ENCODE data around the gene NECAB2.
"Not testable (repeated sequence)": the region's sequence is repeated elsewhere in the genome, so short reads cannot be mapped to it uniquely, and the experiment has no call there.

The NECAB2 gene

GRCh38 chr16:83937922-83938885 is 29.8 kb upstream of the NECAB2 start:
- TF ChIP-seq, protein P1, sequence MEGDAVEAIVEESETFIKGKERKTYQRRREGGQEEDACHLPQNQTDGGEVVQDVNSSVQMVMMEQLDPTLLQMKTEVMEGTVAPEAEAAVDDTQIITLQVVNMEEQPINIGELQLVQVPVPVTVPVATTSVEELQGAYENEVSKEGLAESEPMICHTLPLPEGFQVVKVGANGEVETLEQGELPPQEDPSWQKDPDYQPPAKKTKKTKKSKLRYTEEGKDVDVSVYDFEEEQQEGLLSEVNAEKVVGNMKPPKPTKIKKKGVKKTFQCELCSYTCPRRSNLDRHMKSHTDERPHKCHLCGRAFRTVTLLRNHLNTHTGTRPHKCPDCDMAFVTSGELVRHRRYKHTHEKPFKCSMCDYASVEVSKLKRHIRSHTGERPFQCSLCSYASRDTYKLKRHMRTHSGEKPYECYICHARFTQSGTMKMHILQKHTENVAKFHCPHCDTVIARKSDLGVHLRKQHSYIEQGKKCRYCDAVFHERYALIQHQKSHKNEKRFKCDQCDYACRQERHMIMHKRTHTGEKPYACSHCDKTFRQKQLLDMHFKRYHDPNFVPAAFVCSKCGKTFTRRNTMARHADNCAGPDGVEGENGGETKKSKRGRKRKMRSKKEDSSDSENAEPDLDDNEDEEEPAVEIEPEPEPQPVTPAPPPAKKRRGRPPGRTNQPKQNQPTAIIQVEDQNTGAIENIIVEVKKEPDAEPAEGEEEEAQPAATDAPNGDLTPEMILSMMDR (IDR thresholded peaks at IDR 0.05): no peak
- Histone ChIP-seq H3K4me1 (no peaks in the 10 kb centered on the region), H3K9me3 (no peaks in the 10 kb centered on the region), H3K36me3 (peaks cover 0 to 3% (median 0%) of the 10 kb centered on the region in 3 donors), H3K4me3 (no peak overlapping the region), H3K27ac (no peak overlapping the region), H3K27me3 (no peaks in the 10 kb centered on the region)
- no peak for DNase-seq
- intact Hi-C loops (cut with DNase I; ENCODE audit: low total_unique reads): no loop called here

DNA sequence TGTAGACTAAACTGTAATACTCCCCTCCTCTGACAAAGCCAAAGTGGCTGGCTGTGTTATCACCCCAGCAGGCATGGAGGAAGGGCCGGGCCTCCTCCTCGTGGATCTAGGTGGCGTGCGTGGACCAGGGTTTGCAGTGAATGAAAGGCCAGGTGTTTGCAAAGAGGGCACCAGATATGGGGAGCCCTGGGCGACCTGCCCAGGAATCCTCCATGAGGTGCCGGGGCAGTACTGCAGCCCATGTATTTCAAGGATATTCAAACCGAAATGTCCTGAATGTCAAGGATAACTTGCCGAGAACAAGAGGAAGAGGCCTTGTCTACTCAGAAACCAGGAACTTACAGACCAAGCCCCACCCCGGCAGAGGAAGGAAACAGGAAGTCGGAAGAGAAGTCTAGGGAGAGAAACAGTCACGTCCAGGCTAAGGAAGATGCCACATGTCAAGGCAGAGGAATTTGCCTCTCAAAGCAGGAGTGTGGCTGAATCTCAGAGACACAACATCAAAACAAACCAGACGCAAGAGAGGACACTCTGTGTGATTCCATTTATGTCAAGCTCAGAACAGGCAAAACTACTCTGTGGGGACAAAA is 28.7 kb upstream of the NECAB2 start:
- H3K4me3 ChIP-seq: no peak overlapping the region
- H3K27ac ChIP-seq: no peak overlapping the region
- H3K9me3 ChIP-seq: no peaks in the 10 kb centered on the region
- H3K27me3 ChIP-seq: no peaks in the 10 kb centered on the region
- DNase-seq: peak in 1 of 2 donors; percentile 53
- TF ChIP-seq, protein P1 (IDR thresholded peaks at IDR 0.05): no peak
- peaks cover 0 to 3% (median 0%) of the 10 kb centered on the region in 3 donors for H3K36me3 ChIP-seq
- intact Hi-C loops (cut with DNase I; ENCODE audit: low total_unique reads): no loop called here
- no peaks in the 10 kb centered on the region for H3K4me1 ChIP-seq

GRCh38 chr16:83940119-83940518 is 27.9 kb upstream of the NECAB2 start:
- Histone ChIP-seq H3K4me3 (no peak overlapping the region), H3K36me3 (peaks cover 0 to 3% (median 0%) of the 10 kb centered on the region in 3 donors), H3K4me1 (no peaks in the 10 kb centered on the region), H3K27ac (no peak overlapping the region), H3K9me3 (no peaks in the 10 kb centered on the region), H3K27me3 (no peaks in the 10 kb centered on the region)
- intact Hi-C loops (cut with DNase I; ENCODE audit: low total_unique reads): no loop called here
- TF ChIP-seq, protein P1 (IDR thresholded peaks at IDR 0.05): no peak
- no peak for DNase-seq

DNA sequence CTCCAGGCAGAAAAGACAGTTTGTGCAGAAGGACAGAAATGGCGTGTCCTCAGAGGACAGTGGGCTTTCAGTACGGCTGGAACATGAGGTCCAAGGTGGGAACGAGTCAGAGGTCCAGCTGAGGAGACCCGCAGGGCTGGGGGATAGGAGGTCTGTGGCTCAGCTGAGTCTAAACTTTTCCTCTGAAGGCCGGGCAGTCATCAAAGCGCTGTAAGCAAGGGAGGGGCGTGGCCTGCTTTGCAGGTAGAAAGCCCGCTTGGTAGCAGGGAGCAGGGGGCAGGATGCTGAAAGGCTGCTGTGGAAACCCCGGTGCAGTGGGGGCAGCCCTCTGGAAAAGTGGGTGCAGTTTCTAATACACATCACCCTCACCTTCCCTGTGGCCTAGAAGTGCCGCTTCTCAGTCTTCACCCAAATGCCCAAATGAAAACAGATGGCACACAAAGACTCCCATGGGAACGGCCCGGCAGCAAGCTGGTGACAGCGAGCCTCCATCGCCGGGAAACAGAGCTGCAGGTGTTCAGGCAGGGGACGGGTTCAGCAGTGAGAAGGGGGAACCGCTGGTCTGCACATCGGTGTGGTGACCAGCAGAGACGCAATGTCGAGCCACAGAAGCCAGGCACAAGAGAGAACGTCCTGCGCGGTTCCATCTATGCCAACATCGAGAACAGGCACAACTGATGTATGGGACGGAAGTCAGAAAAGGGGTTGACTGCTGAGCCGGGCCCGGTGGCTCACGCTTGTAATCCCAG is 27.2 kb upstream of the NECAB2 start:
- no peak for DNase-seq
- Histone ChIP-seq H3K9me3 (no peaks in the 10 kb centered on the region), H3K4me1 (no peaks in the 10 kb centered on the region), H3K27me3 (no peaks in the 10 kb centered on the region), H3K36me3 (peaks cover 0 to 3% (median 0%) of the 10 kb centered on the region in 3 donors), H3K27ac (no peak overlapping the region), H3K4me3 (no peak overlapping the region)
- TF ChIP-seq, protein P1 (IDR thresholded peaks at IDR 0.05): no peak
- intact Hi-C loops (cut with DNase I; ENCODE audit: low total_unique reads): no loop called here

DNA sequence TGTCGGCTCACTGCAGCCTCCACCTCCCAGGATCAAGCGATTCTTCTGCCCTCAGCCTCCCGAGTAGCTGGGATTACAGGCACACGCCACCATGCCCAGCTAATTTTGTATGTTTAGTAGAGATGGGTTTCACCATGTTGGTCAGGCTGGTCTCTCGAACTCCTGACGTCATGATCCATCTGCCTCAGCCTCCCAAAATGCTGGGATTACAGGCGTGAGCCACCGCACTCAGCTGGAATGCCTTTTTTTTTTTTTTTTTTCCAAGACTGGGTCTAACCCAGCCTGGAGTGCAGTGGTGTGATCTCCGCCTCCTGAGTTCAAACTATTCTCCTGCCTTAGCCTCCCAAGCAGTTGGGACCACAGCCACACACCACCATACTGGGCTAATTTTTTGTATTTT is 26.5 kb upstream of the NECAB2 start:
- intact Hi-C loops (cut with DNase I; ENCODE audit: low total_unique reads); H3K27ac ChIP-seq; H3K36me3 ChIP-seq: not testable (repeated sequence)

More for the DNA sequence above, 26.5 kb upstream of the NECAB2 start:
- not testable (repeated sequence) for H3K4me3 ChIP-seq, H3K27me3 ChIP-seq, H3K4me1 ChIP-seq, H3K9me3 ChIP-seq, DNase-seq

Measured in tibial artery (tissue), 4 donors.